H1 (cell line): Measurements from ENCODE around the gene ATP11A. TPM values are rescaled to one million over a fixed set of nuclear protein-coding genes. Genes with fewer than 3 reads are reported as not detected.

ENCODE experiments used
- CTCF ChIA-PET: fragments of 300-600 bp; sonication (Branson Sonifier 250); formaldehyde crosslinking; loops from one replicate; lab custom pipeline; 2021; ENCODE audit not compliant: partially characterized antibody; lab: Charles Lee
- POLR2A ChIA-PET: fragments of 300-600 bp; sonication (Branson Sonifier 250); formaldehyde crosslinking; loops from one replicate; lab custom pipeline; 2021; ENCODE audit warnings: inconsistent platforms; ENCODE audit not compliant: partially characterized antibody; lab: Charles Lee
- DNase-seq, 2 experiments: peaks; one replicate each; pipeline versions ENCODE4 v3.0.0 to v3.0.0-alpha.2; 2010 to 2022; ENCODE audit warnings: low spot score in 2 of 2, low read depth in 1 of 2, mixed read lengths in 1 of 2
- FAIRE-seq: peaks from 2 replicates; lab custom pipeline; 2011; peaks lifted over from hg19 to GRCh38; lab: Jason Lieb, UNC
- H2AFZ ChIP-seq: 2 replicates; pipeline ENCODE4 v1.8.1; 2012; ENCODE audit warnings: low read length, inconsistent platforms
- H2AK5ac ChIP-seq: 2 replicates; pipeline ENCODE4 v1.6.1; 2013; ENCODE audit warnings: low read depth, low read length
- H2BK120ac ChIP-seq: replicated peaks from 2 replicates; pipeline ENCODE3; 2013; ENCODE audit warnings: low read depth, low read length, inconsistent platforms
- H2BK12ac ChIP-seq: 2 replicates; pipeline ENCODE4 v1.6.1; 2013; ENCODE audit warnings: low read depth, low read length
- H2BK15ac ChIP-seq: 2 replicates; pipeline ENCODE4 v1.6.1; 2013; ENCODE audit warnings: low read length
- H2BK20ac ChIP-seq: 2 replicates; pipeline ENCODE4 v1.6.1; 2013; ENCODE audit warnings: low read length
- H2BK5ac ChIP-seq: 2 replicates; pipeline ENCODE4 v1.6.1; 2013; ENCODE audit warnings: low read depth, low read length
- H3K14ac ChIP-seq: 2 replicates; pipeline ENCODE4 v1.6.1; 2013; ENCODE audit warnings: inconsistent platforms; ENCODE audit not compliant: insufficient read length
- H3K18ac ChIP-seq: 2 replicates; pipeline ENCODE4 v1.6.1; 2013; ENCODE audit warnings: low read length; ENCODE audit errors: extremely low read depth
- H3K23ac ChIP-seq: 2 replicates; pipeline ENCODE4 v1.6.1; 2013; ENCODE audit warnings: inconsistent platforms; ENCODE audit not compliant: insufficient read length
- H3K23me2 ChIP-seq: 2 replicates; pipeline ENCODE4 v1.6.1; 2013; ENCODE audit warnings: low read depth, low read length
- H3K27ac ChIP-seq: 2 replicates; pipeline ENCODE4 v1.6.1; 2011; ENCODE audit warnings: low read depth, low read length, inconsistent platforms
- H3K27me3 ChIP-seq, 4 experiments: replicated peaks in 1 of 4; 1 replicate in 1 of 4; 2 replicates in 3 of 4; pipeline versions ENCODE4 v1.6.1 to v1.8.1; 2011 to 2013; ENCODE audit warnings: low read length in 3 of 4, mild to moderate bottlenecking in 3 of 4, inconsistent platforms in 2 of 4, mixed read lengths in 2 of 4, moderate library complexity in 1 of 4; ENCODE audit not compliant: control insufficient read depth in 3 of 4, insufficient read depth in 3 of 4; ENCODE audit errors: extremely low read depth in 1 of 4
- H3K36me3 ChIP-seq, 4 experiments: 2 replicates each; pipeline versions ENCODE4 v1.6.1 to v1.8.1; 2011 to 2013; ENCODE audit warnings: mild to moderate bottlenecking in 4 of 4, low read length in 3 of 4, moderate library complexity in 2 of 4, control low read depth in 1 of 4, inconsistent platforms in 1 of 4; ENCODE audit not compliant: insufficient read depth in 4 of 4, control insufficient read depth in 2 of 4
- H3K4ac ChIP-seq: replicated peaks from 2 replicates; pipeline ENCODE3; 2013; ENCODE audit warnings: low read length, low read depth, mixed read lengths, inconsistent platforms; ENCODE audit not compliant: insufficient read length
- H3K4me1 ChIP-seq, 4 experiments: replicated peaks in 1 of 4; 1 replicate in 1 of 4; 2 replicates in 3 of 4; pipeline versions ENCODE4 v1.6.1 to v1.8.1; 2011 to 2013; ENCODE audit warnings: low read length in 3 of 4, inconsistent platforms in 2 of 4, mixed read lengths in 1 of 4; ENCODE audit not compliant: insufficient read depth in 4 of 4, control insufficient read depth in 3 of 4
- H3K4me2 ChIP-seq, 2 experiments: 2 replicates each; pipeline versions ENCODE4 v1.6.1 to v1.8.1; 2011 to 2013; ENCODE audit warnings: low read depth in 2 of 2, low read length in 2 of 2, control low read depth in 1 of 2, inconsistent platforms in 1 of 2, mild to moderate bottlenecking in 1 of 2; ENCODE audit not compliant: insufficient read depth in 1 of 2
- H3K4me3 ChIP-seq, 4 experiments: fragments of 200-600, 300-600 bp in 1 of 4; sonication (generic), shearing (Covaris generic), sonication (Bioruptor Twin) in 1 of 4; 2 replicates each; pipeline versions ENCODE4 v1.5.1 to v1.8.1; 2011 to 2016; ENCODE audit warnings: low read length in 4 of 4, low read depth in 3 of 4, control low read depth in 2 of 4, inconsistent platforms in 2 of 4, mild to moderate bottlenecking in 2 of 4, mixed read lengths in 1 of 4, moderate library complexity in 1 of 4; ENCODE audit not compliant: insufficient read depth in 2 of 4; ENCODE audit errors: extremely low read depth in 1 of 4
- H3K56ac ChIP-seq: replicated peaks from 2 replicates; pipeline ENCODE3; 2013; ENCODE audit warnings: low read depth, mild to moderate bottlenecking, mixed read lengths, low read length, inconsistent platforms; ENCODE audit not compliant: insufficient read length
- H3K79me1 ChIP-seq: 2 replicates; pipeline ENCODE4 v1.6.1; 2013; ENCODE audit warnings: low read depth, low read length, control low read depth
- H3K79me2 ChIP-seq, 2 experiments: 2 replicates each; pipeline versions ENCODE4 v1.6.1 to v1.8.1; 2012 to 2013; ENCODE audit warnings: low read length in 2 of 2, mild to moderate bottlenecking in 2 of 2, inconsistent platforms in 1 of 2; ENCODE audit not compliant: insufficient read depth in 2 of 2, control insufficient read depth in 1 of 2
- H3K9ac ChIP-seq, 4 experiments: replicated peaks in 1 of 4; 1 replicate in 1 of 4; 2 replicates in 3 of 4; pipeline versions ENCODE4 v1.6.1 to v1.8.1; 2011 to 2013; ENCODE audit warnings: low read depth in 3 of 4, low read length in 3 of 4, control low read depth in 2 of 4, mild to moderate bottlenecking in 2 of 4, moderate library complexity in 2 of 4, inconsistent platforms in 1 of 4; ENCODE audit errors: extremely low read depth in 1 of 4
- H3K9me3 ChIP-seq, 2 experiments: 2 replicates each; pipeline versions ENCODE4 v1.6.1 to v1.8.1; 2012 to 2013; ENCODE audit warnings: mild to moderate bottlenecking in 2 of 2, moderate library complexity in 2 of 2, control low read depth in 1 of 2, inconsistent platforms in 1 of 2, low read depth in 1 of 2, low read length in 1 of 2, mixed read lengths in 1 of 2; ENCODE audit not compliant: insufficient read depth in 2 of 2
- H4K20me1 ChIP-seq, 2 experiments: replicated peaks in 1 of 2; 2 replicates each; pipeline versions ENCODE3 to v1.8.1; 2011 to 2013; ENCODE audit warnings: inconsistent platforms in 2 of 2, low read length in 2 of 2, mild to moderate bottlenecking in 1 of 2; ENCODE audit not compliant: insufficient read depth in 2 of 2, control insufficient read depth in 1 of 2
- H4K5ac ChIP-seq: 2 replicates; pipeline ENCODE4 v1.6.1; 2013; ENCODE audit warnings: low read length, low read depth, mixed read lengths, inconsistent platforms; ENCODE audit not compliant: insufficient read length
- H4K8ac ChIP-seq: 2 replicates; pipeline ENCODE4 v1.8.0; 2013; ENCODE audit warnings: mild to moderate bottlenecking, moderate library complexity, low read length, inconsistent platforms; ENCODE audit not compliant: insufficient read depth; ENCODE audit errors: extremely low read depth
- H4K91ac ChIP-seq: replicated peaks from 2 replicates; pipeline ENCODE3; 2013; ENCODE audit warnings: low read length, mixed read lengths, inconsistent platforms; ENCODE audit not compliant: insufficient read length
- CREB1 ChIP-seq: IDR thresholded peaks from 2 replicates; pipeline ENCODE4 v1.6.1; 2012; ENCODE audit warnings: inconsistent platforms
- GTF2F1 ChIP-seq: IDR thresholded peaks from 2 replicates; pipeline ENCODE4 v1.6.1; 2012; ENCODE audit warnings: low read depth, low read length, improper control_type of control experiment, borderline replicate concordance
- JUN ChIP-seq: IDR thresholded peaks from 2 replicates; pipeline ENCODE4 v1.6.1; 2011; ENCODE audit warnings: low read depth, mild to moderate bottlenecking, improper control_type of control experiment, low read length
- SP1 ChIP-seq: IDR thresholded peaks from 2 replicates; pipeline ENCODE4 v1.6.1; 2011; ENCODE audit warnings: low read depth, low read length
- SP2 ChIP-seq: IDR thresholded peaks from 2 replicates; pipeline ENCODE4 v1.6.1; 2012; ENCODE audit warnings: mild to moderate bottlenecking, low read length, inconsistent platforms
- TAF7 ChIP-seq: optimal IDR thresholded peaks from 2 replicates; pipeline ENCODE3; 2011; ENCODE audit warnings: low read depth, mild to moderate bottlenecking, inconsistent platforms, low read length, moderate library complexity, borderline replicate concordance
- WGBS, 2 experiments: shearing (Covaris generic) in 1 of 2; methylation state at CpG; one replicate each; pipeline versions ENCODE4 v1.1.6 to v1.1.7; 2013 to 2015; ENCODE audit warnings: low lambda C conversion rate in 2 of 2, mixed read lengths in 2 of 2, inconsistent platforms in 1 of 2, low coverage in 1 of 2, missing lambda C conversion rate in 1 of 2; ENCODE audit not compliant: insufficient replicate concordance in 2 of 2, insufficient coverage in 1 of 2, insufficient read length in 1 of 2; ENCODE audit errors: extremely low coverage in 1 of 2, missing lambda C conversion rate in 1 of 2; 5-methylcytosine and 5-hydroxymethylcytosine counted together
- polyA plus RNA-seq, 7 experiments: library from polyadenylated mRNA; depleted of rRNA in 3 of 7; stranded (reverse) in 5 of 7; unstranded in 2 of 7; fragments of >200 nt in 5 of 7; fragments of 200-250 nt in 2 of 7; gene quantifications; 1 replicate in 5 of 7; 2 replicates in 1 of 7; 4 replicates in 1 of 7; pipeline versions ENCODE4 v1.2.1 to v1.2.3, GENCODE V29; 2011 to 2013; ENCODE audit warnings: missing spikeins in 2 of 7, mixed read lengths in 2 of 7
- total RNA-seq: library from RNA; stranded (reverse); fragmentation: NEBNext Ultra II Directional; extraction: Animal tissue kit (Norgen Biotek cat#: 25700); gene quantifications from 2 replicates; pipeline ENCODE4 v1.2.1, GENCODE V29; 2021
- TF ChIP-seq, protein P1 (sequence below): IDR thresholded peaks from 2 replicates; pipeline ENCODE4 v1.6.1; 2012; ENCODE audit warnings: inconsistent platforms

ATP11A gene
- total and polyA plus RNA-seq, 2 of the 8 experiments (the other 6 are each of a cell fraction or from before 2014, with no cell fraction given) = 28.8 to 72.9 TPM

DNA sequence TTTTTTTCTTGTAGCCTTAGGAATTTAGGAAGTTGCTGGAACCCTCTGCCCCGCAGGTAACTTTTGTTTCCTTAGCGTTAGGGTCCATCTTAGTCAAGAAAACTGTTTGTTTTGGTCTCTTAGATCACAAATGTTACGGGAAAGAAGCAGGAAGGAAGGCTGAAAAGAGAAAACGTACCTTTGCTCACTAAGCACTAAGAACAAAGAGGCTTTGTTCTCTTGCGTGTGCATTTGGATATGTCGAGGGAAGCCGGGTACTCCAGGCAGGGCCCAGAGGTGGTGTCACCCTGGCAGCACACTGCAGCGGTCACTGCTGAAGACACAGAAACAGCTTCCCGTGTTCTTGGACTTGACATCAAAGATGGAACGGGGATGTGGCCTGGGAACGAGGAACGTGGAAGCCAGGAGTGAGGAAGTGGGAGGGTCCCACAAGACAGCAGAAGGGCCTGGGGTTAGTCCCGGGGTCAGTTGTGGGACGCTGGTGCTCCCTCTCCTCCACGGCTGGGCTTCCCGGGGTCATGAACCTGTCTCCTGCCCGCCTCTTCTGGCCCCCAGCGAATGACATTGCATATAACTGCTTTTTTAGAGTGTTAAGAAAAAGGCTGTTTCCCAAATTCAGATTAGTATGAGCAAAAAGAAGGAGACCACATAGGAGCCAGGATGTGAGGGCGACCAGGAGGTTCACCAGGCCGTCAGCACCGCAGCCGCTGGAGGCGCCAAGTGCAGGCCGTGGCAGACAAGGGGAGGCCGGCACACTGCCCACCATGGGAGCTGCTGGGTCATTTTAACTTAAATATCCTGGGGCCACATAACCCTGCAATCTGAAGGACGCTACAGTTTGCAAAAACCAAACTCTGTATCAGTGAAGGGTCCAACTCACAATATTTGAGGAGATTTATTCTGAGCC, 31.6 kb downstream of the ATP11A start:
- POLR2A ChIA-PET = interaction anchor here (1.4 kb wide), 1 partner anchor 14 kb away, joined by 4 read pairs; no protein-coding TSS in a partner anchor

More for the DNA sequence above, 31.6 kb downstream of the ATP11A start:
- 85% methylated on average over 24 of the region's 26 CpGs; no CpG with 5 or more reads in 1 of the 2 experiments for WGBS, 2 experiments
- H3K4ac ChIP-seq = no peak overlapping the region
- no peak for FAIRE-seq
- peak overlapping the region; percentile 28; the same call in 1 of the 2 replicates for H3K18ac ChIP-seq
- no peak overlapping the region for H2BK5ac ChIP-seq
- H2BK12ac ChIP-seq = peak overlapping the region; percentile 40; the same call in 1 of the 2 replicates
- peaks cover 3 to 30% (median 17%) of the 10 kb centered on the region in 4 experiments for H3K4me1 ChIP-seq
- H2BK15ac ChIP-seq = no peak overlapping the region
- H3K9ac ChIP-seq = no peak overlapping the region
- no peaks in the 10 kb centered on the region; the same call in 1 of the 2 replicates for H3K23me2 ChIP-seq
- H2BK20ac ChIP-seq = no peak overlapping the region
- H3K79me2 ChIP-seq = peaks cover 0 to 78% of the 10 kb centered on the region in 2 experiments; a peak in 2 of 4 replicates
- no peaks in the 10 kb centered on the region for H3K36me3 ChIP-seq
- H3K9me3 ChIP-seq = peaks cover 0 to 2% of the 10 kb centered on the region in 2 experiments; a peak in 1 of 4 replicates
- no peak overlapping the region for H3K23ac ChIP-seq
- CTCF ChIA-PET = no interaction called here
- H3K14ac ChIP-seq = no peak overlapping the region
- no peak overlapping the region for H3K27ac ChIP-seq
- H2BK120ac ChIP-seq = no peak overlapping the region
- H4K91ac ChIP-seq = no peak overlapping the region
- H2AFZ ChIP-seq = no peak overlapping the region
- no peak for TF ChIP-seq GTF2F1
- no peak for TF ChIP-seq CREB1
- TF ChIP-seq, protein P1, sequence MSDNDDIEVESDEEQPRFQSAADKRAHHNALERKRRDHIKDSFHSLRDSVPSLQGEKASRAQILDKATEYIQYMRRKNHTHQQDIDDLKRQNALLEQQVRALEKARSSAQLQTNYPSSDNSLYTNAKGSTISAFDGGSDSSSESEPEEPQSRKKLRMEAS = no peak
- no peak for TF ChIP-seq SP2
- TF ChIP-seq JUN = no peak
- TF ChIP-seq TAF7 = no peak
- no peak for TF ChIP-seq SP1
- DNase-seq = no peak
- H4K8ac ChIP-seq = no peak overlapping the region
- H3K4me3 ChIP-seq = no peak overlapping the region
- H3K4me2 ChIP-seq = no peak overlapping the region
- peaks cover 14% of the 10 kb centered on the region for H3K79me1 ChIP-seq
- peaks cover 0 to 2% of the 10 kb centered on the region in 2 experiments for H4K20me1 ChIP-seq
- no peak overlapping the region for H4K5ac ChIP-seq
- peak overlapping the region; percentile 77 for H2AK5ac ChIP-seq
- no peak overlapping the region for H3K56ac ChIP-seq
- no peaks in the 10 kb centered on the region for H3K27me3 ChIP-seq
